ENCODE data around the gene FBXW11.
"Not testable (repeated sequence)": the region's sequence is repeated elsewhere in the genome, so short reads cannot be mapped to it uniquely, and the experiment has no call there.

DNA sequence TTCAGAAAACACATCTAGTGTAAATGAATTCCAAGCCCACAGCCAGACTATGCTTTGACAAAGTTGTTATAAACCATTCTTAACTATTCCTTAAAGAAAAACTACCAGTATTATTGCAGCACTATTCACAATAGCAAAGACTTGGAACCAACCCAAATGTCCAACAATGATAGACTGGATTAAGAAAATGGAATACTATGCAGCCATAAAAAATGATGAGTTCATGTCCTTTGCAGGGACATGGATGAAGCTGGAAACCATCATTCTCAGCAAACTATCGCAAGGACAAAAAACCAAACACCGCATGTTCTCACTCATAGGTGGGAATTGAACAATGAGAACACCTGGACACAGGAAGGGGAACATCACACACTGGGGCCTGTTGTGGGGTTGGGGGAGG, 120.4 kb downstream of the FBXW11 start:
- not testable (repeated sequence) for TF ChIP-seq POLR2A (IDR thresholded peaks at IDR 0.05; ENCODE audit: low read depth, low read length); TAF1 (IDR thresholded peaks at IDR 0.05; ENCODE audit: borderline replicate concordance, low read depth, low read length)

All from GM12892 (cell line).